Right forelimb (tissue), 1 donor: ENCODE results near the gene ARID1B.
"Not testable (repeated sequence)": the region's sequence is repeated elsewhere in the genome, so short reads cannot be mapped to it uniquely, and the experiment has no call there.

ENCODE experiments used
- DNase-seq: peaks from one replicate; pipeline ENCODE4 v3.0.0-alpha.2; 2018

The ARID1B gene

GRCh38 chr6:157034436-157035230 lies 257.5 kb downstream of the ARID1B start:
- DNase-seq, result no peak

GRCh38 chr6:157035546-157035945 lies 258.4 kb downstream of the ARID1B start:
- no peak for DNase-seq

DNA sequence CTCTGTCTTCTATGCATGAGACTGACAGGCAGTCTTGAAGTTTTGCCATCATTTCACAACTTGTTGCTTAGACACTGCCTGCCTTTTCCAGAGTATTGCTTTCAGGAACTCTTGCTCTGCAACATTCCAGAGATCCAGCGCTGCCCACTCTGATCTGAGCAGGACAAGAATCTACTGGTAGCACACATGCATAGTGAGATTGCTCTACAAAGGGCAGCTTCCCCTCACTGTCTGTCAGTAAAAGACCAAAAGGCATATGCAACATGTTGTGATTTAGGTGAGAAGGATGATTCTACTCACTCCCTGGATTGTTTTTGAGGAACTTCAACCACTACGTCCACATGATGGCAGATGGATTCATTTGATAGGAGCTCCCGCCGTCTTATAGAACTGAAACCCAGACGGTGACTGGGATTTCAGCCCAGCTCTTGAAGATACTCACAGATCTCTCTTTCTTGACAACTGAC lies 259.1 kb downstream of the ARID1B start:
- DNase-seq, result no peak

GRCh38 chr6:157037165-157037564 lies 260.0 kb downstream of the ARID1B start:
- no peak for DNase-seq

- DNase-seq, result no peak
Observed at GRCh38 chr6:157038610-157039009, 261.4 kb downstream of the ARID1B start.

DNA sequence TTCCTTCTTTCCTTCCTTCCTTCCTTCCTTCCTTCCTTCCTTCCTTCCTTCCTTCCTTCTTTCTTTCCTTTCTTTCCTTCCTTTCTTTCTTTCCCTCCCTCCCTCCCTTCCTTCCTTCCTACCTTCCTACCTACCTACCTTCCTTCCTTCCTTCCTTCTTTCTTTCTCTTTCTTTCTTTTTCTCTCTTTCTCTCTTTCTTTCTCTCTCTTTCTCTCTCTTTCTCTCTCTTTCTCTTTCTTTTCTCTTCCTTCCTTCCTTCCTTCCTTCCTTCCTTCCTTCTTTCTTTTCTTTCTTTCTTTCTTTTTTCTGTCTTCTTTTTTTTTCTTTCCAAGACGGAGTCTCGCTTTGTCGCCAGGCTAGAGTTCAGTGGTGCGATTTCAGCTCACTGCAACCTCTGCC lies 262.5 kb downstream of the ARID1B start:
- not testable (repeated sequence) for DNase-seq

- DNase-seq, result no peak
Observed at GRCh38 chr6:157040191-157040590, 263.0 kb downstream of the ARID1B start.

- no peak for DNase-seq
Observed at GRCh38 chr6:157045831-157046454, 268.8 kb downstream of the ARID1B start.

DNA sequence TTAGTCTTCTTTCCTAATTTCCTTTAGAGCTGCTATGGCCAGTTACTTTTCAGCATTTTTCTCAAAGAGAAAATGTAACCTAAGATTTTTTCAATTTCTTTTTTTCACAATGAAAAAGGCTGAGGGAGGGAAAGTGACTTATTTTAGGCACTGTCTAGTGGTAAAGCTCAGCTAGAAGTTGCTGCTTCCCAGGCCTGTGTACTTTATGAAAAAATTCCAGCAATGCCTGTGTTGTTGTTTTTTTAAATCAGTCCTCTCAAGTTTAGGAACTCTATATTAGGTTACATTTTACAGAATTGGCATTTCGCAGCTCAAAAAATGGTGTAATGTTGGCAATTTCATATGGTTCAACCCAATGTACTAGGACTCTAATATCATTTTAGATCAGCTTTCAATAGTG lies 269.6 kb downstream of the ARID1B start:
- no peak for DNase-seq

DNA sequence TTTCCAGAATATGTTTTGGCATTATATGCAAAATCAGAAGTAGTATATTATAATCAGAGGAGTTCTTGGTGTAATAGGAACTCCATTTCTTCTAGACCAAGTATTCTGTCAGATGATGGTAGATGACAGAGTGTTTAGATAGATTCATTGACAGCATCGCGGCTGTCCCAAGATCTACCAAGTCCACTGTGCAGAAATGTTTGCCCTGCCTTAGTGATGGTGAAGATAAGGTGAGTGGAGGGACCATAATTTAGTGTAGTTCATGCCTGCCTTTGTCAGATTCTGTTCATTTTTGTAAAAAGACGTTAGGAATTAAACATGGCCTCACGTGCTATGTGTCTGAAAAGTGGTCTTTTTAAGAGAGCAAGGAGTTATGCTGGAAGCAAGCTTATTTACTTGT lies 270.1 kb downstream of the ARID1B start:
- no peak for DNase-seq

DNA sequence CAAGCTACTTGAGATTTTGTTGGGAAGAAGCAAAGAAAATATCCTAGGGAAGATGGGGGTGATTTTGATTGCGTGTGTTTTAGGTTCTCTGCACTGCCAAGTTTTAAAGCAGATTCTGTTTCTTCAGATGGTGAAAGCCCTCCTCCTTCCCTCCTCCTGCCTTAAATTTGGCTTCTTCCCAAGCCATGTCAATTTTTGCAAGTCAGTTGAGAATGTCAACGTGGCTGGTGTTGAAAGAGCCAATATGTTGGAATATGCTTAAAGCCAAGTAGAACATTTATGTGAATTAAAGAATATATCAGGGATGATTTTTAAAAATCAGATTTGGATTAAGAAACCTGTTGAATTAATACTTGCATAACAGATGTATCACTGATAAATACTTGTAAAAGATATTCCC lies 270.8 kb downstream of the ARID1B start:
- no peak for DNase-seq

DNA sequence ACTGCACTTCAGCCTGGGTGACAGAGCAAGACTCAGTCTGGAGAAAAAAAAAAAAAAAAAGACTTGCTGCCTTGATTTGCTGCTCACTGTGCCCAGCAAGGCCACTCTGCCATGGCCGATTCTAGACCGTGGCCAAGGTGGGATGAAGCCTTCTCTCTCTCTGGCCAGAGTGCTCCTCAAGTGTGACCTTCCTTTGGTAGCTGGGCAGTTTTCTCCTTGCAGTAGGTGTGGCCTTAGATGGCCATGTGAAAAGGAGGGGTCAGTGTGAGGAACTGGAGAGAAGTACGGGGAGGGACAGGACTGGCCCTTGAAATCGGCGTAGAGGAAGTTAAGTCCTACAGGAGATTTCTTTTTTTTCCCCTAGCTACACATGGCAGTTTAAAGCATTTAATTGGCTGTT lies 272.0 kb downstream of the ARID1B start:
- DNase-seq, result no peak

GRCh38 chr6:157050537-157051265 lies 273.5 kb downstream of the ARID1B start:
- DNase-seq, result no peak

DNA sequence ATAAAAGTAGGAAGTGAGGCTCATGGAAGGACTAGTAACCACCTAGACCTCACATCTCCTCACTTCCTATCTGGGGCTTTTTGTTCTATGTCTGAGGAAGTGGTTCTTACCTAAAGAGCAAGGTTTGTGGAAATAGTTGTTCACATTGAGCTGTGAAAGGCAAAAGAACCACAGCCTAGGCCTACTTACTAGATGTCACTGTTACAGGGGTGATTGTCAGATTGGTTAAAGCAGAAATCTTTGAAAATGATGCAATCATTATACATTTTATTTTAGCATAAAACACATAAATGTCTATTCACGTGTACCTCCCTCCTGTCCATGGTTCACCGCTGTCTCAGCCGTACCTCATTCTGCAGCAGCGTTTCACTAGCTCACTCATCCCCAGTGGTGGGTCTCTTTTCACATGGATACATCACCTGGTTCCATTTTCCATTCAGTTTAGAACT lies 277.4 kb downstream of the ARID1B start:
- no peak for DNase-seq

- no peak for DNase-seq
Observed at GRCh38 chr6:157055863-157056262, 278.7 kb downstream of the ARID1B start.

DNA sequence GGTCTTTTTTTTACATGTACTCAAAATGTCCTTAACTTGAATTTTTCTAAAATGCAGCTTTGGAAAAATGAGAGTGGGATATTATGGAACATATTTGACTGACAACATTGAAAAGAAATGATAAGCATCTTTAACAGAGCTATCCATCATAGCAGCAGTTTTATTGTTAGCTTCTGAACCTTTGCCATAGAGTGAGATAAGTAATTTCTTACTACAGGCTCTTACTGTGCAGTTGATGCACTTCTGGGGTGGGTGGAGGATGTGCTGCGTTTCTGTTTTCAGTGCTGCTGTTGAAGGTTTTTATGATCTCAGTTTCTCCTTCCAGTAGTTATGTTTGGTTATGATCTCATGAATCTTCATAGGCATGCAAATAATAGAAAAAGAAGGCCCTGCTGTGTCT lies 279.1 kb downstream of the ARID1B start:
- no peak for DNase-seq

DNA sequence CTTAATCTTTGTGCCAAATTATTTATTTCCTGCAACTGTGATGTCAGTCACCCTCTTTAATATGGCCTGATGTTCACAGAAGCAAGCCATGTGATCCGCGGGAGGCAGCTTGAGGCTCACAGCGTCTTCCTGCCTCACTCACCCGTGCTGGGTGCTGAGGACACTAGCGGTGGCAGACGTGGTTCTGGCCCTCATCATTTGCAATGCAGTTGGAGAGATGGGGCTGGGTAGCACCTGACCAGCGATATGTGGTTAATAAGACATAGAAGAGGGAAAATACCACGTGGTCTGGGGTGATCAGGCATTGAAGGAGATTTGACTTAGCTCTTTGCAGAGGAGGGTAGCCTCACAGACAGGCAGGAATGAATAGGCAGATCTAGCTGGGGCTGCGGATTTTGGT lies 281.4 kb downstream of the ARID1B start:
- DNase-seq, result no peak

GRCh38 chr6:157059781-157060180 lies 282.6 kb downstream of the ARID1B start:
- DNase-seq, result no peak

DNA sequence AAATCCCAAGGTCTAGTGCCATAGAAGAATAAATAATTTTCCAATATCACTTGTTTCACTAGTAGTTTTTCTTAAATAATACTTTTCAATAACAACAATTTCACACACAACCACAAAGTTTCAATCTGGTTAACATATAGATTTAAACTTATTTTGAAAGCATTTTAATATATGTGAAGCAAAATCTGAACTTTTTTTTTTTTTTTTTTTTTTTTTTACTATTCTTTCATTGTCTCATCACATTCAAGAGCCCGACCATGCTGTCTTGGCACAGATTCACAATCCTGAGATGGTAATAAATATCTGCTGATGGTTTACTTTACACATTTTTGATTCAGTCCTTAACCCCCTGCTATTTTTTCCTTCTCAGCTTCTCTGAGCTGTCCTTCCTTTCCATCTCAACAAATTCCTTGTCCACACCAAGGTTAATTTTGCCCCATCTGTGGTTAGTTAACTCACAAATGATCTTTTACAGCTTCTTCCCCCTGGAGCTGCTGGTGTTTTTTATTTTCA lies 283.3 kb downstream of the ARID1B start:
- DNase-seq, result no peak

DNA sequence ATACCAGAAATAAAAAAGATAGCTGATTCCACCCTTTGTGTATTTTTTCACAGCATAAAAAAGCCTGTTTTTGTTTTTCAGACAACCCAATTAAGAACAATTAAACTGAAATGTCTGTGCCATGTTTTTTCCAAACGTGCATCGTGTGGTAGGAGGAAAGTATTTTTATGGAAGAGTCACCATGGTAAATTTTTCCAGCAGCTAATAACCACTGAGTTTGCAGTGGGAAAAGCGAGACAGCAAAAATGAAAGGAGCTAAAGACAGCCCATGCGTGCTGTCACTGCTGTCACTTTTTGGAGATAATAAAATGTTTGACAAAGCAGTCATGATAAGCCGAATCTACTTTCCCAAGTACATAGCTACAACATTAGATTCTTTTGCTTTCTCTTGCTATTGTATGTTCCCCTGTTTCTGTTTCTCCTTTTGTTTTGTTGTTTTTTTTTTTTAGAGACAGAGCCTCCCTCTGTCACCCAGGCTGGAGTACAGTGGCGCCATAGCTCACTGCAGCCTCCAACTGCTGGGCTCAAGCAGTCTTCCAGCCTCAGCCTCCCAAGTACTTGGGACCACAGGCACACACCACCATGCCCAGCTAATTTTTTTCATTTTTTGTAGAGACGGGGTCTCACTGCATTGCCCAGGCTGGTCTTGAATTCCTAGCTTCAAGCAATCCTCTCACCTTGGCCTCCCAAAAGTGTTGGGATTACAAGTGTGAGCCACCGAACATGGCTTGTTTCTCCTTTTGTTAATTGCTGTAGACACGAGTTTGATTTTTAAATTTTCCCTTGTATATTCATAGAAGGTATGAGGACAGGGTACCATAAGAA lies 284.8 kb downstream of the ARID1B start:
- DNase-seq, result no peak

GRCh38 chr6:157063176-157063905 lies 286.2 kb downstream of the ARID1B start:
- no peak for DNase-seq

- DNase-seq, result no peak
Observed at GRCh38 chr6:157063923-157064322, 286.7 kb downstream of the ARID1B start.
